DND-41 (cell line): ENCODE results near the gene CLUH.
"Not testable (repeated sequence)": the region's sequence is repeated elsewhere in the genome, so short reads cannot be mapped to it uniquely, and the experiment has no call there.

Experiments
- ATAC-seq: fragments of 200-7000 bp; cut with Tn5 transposase; 3 replicates; pipeline ENCODE4 v1.9.1; 2021; ENCODE audit warnings: low read depth; ENCODE audit not compliant: insufficient read depth
- DNase-seq: peaks from one replicate; pipeline ENCODE4 v3.0.0-alpha.2; 2020
- H2AFZ ChIP-seq: 2 replicates; pipeline ENCODE4 v1.6.0; 2012; ENCODE audit warnings: low read depth, low read length
- H3K27ac ChIP-seq: 2 replicates; pipeline ENCODE4 v1.5.1; 2012; ENCODE audit warnings: low read length, inconsistent platforms
- H3K27me3 ChIP-seq: fragments of 200-600 bp; sonication (generic); 2 replicates; pipeline ENCODE4 v1.6.0; 2012; ENCODE audit warnings: low read length, mild to moderate bottlenecking, inconsistent platforms; ENCODE audit not compliant: insufficient read depth, poor library complexity
- H3K36me3 ChIP-seq: 2 replicates; pipeline ENCODE4 v1.5.1; 2012; ENCODE audit warnings: low read length, inconsistent platforms; ENCODE audit not compliant: insufficient read depth
- H3K4me1 ChIP-seq: 2 replicates; pipeline ENCODE4 v1.5.1; 2012; ENCODE audit warnings: mild to moderate bottlenecking, low read length; ENCODE audit not compliant: insufficient read depth
- H3K4me2 ChIP-seq: 2 replicates; pipeline ENCODE4 v1.6.0; 2012; ENCODE audit warnings: mild to moderate bottlenecking, moderate library complexity, low read length, inconsistent platforms; ENCODE audit not compliant: insufficient read depth
- H3K4me3 ChIP-seq, 2 experiments: fragments of 200-600 bp in 1 of 2; shearing (Covaris generic) in 1 of 2; 2 replicates each; pipeline ENCODE4 v1.5.1; 2012 to 2016; ENCODE audit warnings: inconsistent platforms in 2 of 2, low read length in 2 of 2, mild to moderate bottlenecking in 2 of 2, low read depth in 1 of 2, moderate library complexity in 1 of 2
- H3K79me2 ChIP-seq: 2 replicates; pipeline ENCODE4 v1.6.0; 2012; ENCODE audit warnings: low read length, inconsistent platforms; ENCODE audit not compliant: insufficient read depth
- H3K9ac ChIP-seq: 2 replicates; pipeline ENCODE4 v1.6.0; 2012; ENCODE audit warnings: low read depth, mild to moderate bottlenecking, inconsistent platforms, low read length, moderate library complexity
- H3K9me3 ChIP-seq: 2 replicates; pipeline ENCODE4 v1.5.1; 2012; ENCODE audit warnings: low read length, moderate library complexity, mild to moderate bottlenecking, inconsistent platforms; ENCODE audit not compliant: insufficient read depth, severe bottlenecking
- H4K20me1 ChIP-seq: 2 replicates; pipeline ENCODE4 v1.6.0; 2012; ENCODE audit warnings: low read length; ENCODE audit not compliant: insufficient read depth
- EZH2 ChIP-seq: IDR thresholded peaks from 3 replicates; pipeline ENCODE4 v1.6.1; 2012; ENCODE audit warnings: borderline replicate concordance, low read depth, mild to moderate bottlenecking, moderate library complexity, low read length, inconsistent platforms; ENCODE audit not compliant: severe bottlenecking
- TF ChIP-seq, protein P1 (sequence below): IDR thresholded peaks from 2 replicates; pipeline ENCODE4 v1.5.1; 2012; ENCODE audit warnings: borderline replicate concordance, low read length, moderate library complexity, mild to moderate bottlenecking; ENCODE audit not compliant: poor library complexity, severe bottlenecking; ENCODE audit errors: extremely low read depth

The CLUH gene

DNA sequence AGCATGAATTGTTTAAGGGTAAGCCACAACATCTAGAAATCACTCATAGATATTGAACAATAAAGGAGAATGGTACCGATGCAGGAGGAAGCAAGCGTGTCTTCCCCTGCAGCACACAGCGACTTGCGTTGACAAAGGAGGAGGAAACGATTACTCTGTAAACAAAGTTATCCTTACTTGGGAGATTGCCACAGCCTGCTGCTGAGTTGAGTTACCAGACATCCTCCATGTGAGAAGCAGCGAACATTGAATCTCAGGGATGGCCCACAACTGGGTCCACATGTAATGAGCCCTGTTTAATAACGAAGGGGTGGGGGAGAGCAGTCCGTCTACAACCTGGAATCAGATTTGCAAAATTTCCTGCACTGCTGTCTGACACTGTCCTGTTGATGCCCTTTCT is 27.7 kb downstream of the CLUH start:
- ATAC-seq (no peak), DNase-seq (no peak)
- Histone ChIP-seq H3K9me3 (no peaks in the 10 kb centered on the region), H3K36me3 (peaks cover 69% of the 10 kb centered on the region), H3K79me2 (no peaks in the 10 kb centered on the region), H2AFZ (no peak overlapping the region), H3K4me2 (no peak overlapping the region), H3K27ac (no peak overlapping the region), H4K20me1 (peaks cover 20% of the 10 kb centered on the region), H3K4me1 (no peaks in the 10 kb centered on the region), H3K9ac (no peak overlapping the region), H3K4me3 (no peak overlapping the region), H3K27me3 (no peaks in the 10 kb centered on the region)
- TF ChIP-seq, protein P1, sequence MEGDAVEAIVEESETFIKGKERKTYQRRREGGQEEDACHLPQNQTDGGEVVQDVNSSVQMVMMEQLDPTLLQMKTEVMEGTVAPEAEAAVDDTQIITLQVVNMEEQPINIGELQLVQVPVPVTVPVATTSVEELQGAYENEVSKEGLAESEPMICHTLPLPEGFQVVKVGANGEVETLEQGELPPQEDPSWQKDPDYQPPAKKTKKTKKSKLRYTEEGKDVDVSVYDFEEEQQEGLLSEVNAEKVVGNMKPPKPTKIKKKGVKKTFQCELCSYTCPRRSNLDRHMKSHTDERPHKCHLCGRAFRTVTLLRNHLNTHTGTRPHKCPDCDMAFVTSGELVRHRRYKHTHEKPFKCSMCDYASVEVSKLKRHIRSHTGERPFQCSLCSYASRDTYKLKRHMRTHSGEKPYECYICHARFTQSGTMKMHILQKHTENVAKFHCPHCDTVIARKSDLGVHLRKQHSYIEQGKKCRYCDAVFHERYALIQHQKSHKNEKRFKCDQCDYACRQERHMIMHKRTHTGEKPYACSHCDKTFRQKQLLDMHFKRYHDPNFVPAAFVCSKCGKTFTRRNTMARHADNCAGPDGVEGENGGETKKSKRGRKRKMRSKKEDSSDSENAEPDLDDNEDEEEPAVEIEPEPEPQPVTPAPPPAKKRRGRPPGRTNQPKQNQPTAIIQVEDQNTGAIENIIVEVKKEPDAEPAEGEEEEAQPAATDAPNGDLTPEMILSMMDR: no peak
- TF ChIP-seq EZH2: no peak

DNA sequence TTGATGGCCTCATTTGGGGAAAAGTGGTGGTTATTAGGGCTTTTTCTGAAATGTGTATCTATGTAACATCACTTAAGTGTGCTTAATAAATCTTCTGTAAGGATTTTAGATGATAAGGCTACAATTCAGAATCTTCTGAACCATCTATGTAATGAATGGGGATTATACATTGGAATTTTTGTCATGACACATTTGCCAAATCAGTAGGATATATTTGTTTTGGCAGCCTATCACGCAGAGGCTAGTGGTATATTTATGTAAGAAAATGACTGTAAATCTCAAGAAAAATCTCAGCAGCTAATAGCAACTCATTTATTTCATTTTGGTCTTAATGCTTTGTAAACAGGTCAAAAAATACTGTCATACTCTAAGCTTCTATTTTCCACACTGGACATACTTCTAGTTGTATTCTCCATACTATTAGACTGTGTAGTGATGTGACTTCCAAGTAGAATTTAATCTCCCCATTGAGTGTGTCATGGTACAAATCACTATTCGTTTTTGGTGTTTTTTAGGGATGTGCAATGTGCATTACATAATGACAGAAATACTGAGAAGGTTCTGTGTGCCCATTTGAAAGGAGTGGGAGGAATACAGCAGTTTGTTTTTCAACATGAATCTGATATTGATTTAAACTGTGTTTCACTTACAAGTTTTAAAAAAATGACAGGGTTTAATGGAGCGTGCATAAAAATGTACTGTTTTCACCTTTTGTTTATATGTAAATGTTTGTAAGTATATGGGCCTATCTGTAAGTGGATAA is 29.2 kb downstream of the CLUH start:
- H3K9me3 ChIP-seq: no peaks in the 10 kb centered on the region

DNA sequence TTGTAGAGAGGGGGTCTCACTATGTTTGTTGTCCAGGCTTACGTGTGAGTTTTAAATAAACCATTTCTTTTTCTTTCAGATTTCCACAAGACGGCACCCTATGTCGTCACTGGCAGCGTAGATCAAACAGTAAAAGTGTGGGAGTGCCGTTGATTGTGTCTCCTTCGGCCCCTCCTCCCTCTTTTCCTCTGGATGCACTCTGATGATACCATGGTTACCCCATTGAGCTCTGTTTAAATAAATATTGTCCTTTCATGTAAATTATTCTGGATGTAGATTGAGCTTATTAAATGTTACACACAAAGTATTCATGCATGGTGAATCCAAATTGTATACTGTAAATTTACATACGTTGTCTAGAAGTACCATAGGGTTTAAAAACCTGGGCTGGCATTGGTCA is 29.9 kb downstream of the CLUH start:
- H3K27me3 ChIP-seq: no peaks in the 10 kb centered on the region
- H3K4me3 ChIP-seq: no peak overlapping the region
- H3K79me2 ChIP-seq: no peaks in the 10 kb centered on the region
- H3K4me2 ChIP-seq: no peak overlapping the region
- TF ChIP-seq, protein P1: no peak
- no peak for TF ChIP-seq EZH2
- no peak overlapping the region for H2AFZ ChIP-seq
- H3K27ac ChIP-seq: no peak overlapping the region
- no peaks in the 10 kb centered on the region for H3K9me3 ChIP-seq
- peaks cover 14% of the 10 kb centered on the region for H4K20me1 ChIP-seq
- ATAC-seq (no peak), DNase-seq (no peak)
- no peaks in the 10 kb centered on the region for H3K4me1 ChIP-seq
- H3K9ac ChIP-seq: no peak overlapping the region
- peaks cover 78% of the 10 kb centered on the region for H3K36me3 ChIP-seq

More for the DNA sequence above, 29.2 kb downstream of the CLUH start:
- Histone ChIP-seq H3K4me3 (no peak overlapping the region), H4K20me1 (peaks cover 14% of the 10 kb centered on the region), H2AFZ (no peak overlapping the region), H3K27ac (no peak overlapping the region), H3K9ac (no peak overlapping the region), H3K79me2 (no peaks in the 10 kb centered on the region), H3K36me3 (peaks cover 71% of the 10 kb centered on the region), H3K27me3 (no peaks in the 10 kb centered on the region), H3K4me2 (no peak overlapping the region), H3K4me1 (no peaks in the 10 kb centered on the region)
- ATAC-seq (no peak), DNase-seq (no peak)
- TF ChIP-seq, protein P1: no peak
- no peak for TF ChIP-seq EZH2

DNA sequence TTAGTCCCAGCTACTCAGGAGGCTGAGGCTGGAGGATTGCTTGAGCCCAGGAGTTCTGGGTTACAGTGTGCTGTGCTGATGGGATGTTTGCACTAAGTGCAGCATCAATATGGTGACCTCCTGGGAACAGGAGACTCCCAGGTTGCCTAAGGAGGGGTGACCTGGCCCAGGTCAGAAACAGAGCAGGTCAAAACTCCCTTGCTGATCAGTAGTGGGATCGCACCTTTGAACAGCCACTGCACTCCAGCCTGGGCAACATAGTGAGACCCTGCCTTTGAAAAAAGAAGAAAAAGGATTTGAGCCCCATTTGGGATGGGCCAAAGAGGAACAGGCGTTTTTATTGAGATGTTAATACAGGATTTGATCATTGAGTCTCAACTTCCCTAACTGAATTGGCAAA is 30.6 kb downstream of the CLUH start:
- H3K4me1 ChIP-seq: no peaks in the 10 kb centered on the region
- H3K79me2 ChIP-seq: 0 out of 2 replicates have a peak, but pooled peaks cover 2% of the 10 kb centered on the region
- no peak overlapping the region for H3K27ac ChIP-seq
- no peaks in the 10 kb centered on the region for H3K9me3 ChIP-seq
- H3K4me2 ChIP-seq: no peak overlapping the region
- ATAC-seq: no peak
- H2AFZ ChIP-seq: no peak overlapping the region
- TF ChIP-seq, protein P1: no peak
- no peak for TF ChIP-seq EZH2
- H4K20me1 ChIP-seq: peaks cover 14% of the 10 kb centered on the region
- H3K27me3 ChIP-seq: no peaks in the 10 kb centered on the region
- H3K4me3 ChIP-seq: no peak overlapping the region
- H3K9ac ChIP-seq: no peak overlapping the region
- peaks cover 85% of the 10 kb centered on the region for H3K36me3 ChIP-seq
- DNase-seq: no peak

DNA sequence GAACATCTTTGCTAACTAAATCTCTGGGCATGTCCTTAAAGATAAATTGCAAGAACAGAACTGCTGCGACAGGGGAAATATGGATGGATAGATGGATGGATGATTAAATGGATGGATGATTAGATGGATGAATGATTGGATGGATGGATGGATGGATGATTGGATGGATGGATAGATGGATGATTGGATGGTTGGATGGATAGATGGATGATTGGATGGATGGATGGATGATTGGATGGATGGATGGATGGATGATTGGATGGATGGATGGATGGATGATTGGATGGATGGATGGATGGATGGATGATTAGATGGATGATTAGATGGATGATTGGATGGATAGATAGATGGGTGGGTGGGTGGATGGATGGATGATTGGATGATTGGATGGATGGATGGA is 32.3 kb downstream of the CLUH start:
- not testable (repeated sequence) for DNase-seq, H3K4me1 ChIP-seq
- H3K36me3 ChIP-seq: peaks cover 91% of the 10 kb centered on the region

More for the DNA sequence above, 32.3 kb downstream of the CLUH start:
- not testable (repeated sequence) for H4K20me1 ChIP-seq, H3K4me3 ChIP-seq, H2AFZ ChIP-seq, H3K9me3 ChIP-seq, H3K79me2 ChIP-seq, H3K27me3 ChIP-seq, ATAC-seq, H3K4me2 ChIP-seq, H3K27ac ChIP-seq, H3K9ac ChIP-seq
